Dedifferentiated amniotic fluid mesenchymal stem cell (primary cell): ENCODE results near the gene HMGA1.
A peak's percentile ranks its signal among the peaks of the same experiment; 100 is the strongest.

ENCODE experiments used
- DNase-seq: peaks from one replicate; pipeline ENCODE4 v3.0.0-alpha.2; 2016; ENCODE audit errors: extremely low spot score

Gene HMGA1

GRCh38 chr6:34223956-34224940 is 12.4 kb upstream of the HMGA1 start:
- DNase-seq = peak; percentile 84

DNA sequence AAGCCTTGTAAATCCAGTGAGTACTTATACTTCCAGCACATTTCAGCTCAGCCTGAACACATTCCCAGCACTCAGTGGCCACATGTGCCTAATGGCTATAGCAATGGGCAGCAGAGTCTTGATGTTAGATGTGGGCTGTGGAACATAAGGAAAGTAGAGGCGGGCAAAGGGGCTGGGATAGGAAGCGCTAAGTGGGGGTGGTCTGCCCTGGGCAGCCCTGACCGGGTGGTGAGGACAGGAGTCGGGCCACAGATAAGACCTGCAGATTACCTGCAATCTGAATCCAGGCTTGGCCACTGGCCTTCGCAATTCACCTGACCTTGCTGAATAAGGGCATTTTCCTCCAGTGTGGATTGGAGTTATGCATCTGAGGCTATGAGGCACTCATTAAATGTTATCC is 11.1 kb upstream of the HMGA1 start:
- no peak for DNase-seq

- no peak for DNase-seq
These were observed 10.6 kb upstream of the HMGA1 start for GRCh38 chr6:34226066-34226465.

DNA sequence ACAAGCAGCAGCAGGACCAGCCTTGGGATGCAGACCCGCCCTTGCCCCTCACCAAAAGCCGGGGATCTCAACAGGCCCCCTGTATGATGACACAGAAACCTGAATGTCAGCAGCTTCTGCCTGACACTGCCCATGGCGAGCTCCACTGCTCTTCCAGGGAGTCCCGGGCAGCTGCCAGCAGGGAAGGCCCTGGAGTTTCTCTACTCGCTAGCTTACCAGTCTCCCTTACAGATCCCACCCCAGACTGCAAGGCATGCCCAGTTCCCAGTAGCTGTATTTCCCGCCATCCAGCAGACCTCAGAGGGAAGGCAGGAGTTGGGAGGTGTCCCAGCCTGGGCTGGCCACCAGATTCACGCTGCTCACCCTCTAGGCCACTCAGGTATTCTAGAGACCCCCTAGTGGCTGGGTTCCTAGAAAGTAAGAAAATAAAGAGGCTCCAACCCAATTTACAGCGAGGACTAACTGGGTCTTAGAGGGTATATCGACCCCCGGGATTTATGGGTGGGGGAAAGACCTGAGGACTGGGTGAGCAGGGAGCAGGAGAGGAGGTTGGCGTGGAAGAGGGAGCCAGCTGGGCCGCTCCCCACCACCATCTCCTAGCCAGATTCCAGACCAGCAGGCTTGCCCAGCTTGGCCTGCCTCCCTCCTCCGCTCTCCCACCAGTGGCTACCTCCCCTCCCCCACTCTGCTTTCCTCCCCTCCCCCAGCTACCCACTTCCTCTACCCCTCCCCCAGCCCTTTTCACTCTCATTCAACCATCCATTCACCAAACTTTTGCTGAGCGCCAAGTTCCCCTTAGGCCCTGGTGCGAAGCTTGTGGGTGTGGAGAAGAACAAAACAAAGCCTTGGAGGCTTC is 9.7 kb upstream of the HMGA1 start:
- DNase-seq = no peak

DNA sequence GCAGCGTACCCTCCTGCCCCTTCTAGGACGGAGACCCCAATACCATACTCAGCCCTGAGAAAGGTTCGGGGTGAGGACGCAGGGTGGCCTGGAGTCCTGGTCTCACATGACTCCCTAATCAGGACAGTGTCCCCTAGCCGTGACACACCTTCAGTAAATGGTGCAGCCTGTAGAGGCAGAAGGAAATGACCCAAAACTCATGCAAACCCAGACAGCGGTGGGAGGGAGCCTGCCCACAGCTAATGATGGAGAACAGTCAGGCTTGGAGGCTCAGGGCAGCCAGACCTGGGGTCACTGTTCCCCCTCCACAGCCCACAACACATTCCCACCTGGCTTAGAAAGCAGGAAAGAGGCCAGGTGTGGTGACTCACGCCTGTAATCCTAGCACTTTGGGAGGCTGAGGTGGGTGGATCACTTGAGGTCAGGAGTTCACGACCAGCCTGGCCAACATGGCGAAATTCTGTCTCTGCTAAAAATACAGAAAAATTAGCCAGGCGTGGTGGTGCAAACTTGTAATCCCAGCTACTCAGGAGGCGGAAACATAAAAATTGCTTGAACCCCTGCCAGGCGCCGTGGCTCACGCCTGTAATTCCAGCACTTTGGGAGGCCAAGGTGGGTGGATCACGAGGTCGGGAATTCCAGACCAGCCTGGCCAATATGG is 8.8 kb upstream of the HMGA1 start:
- no peak for DNase-seq

DNA sequence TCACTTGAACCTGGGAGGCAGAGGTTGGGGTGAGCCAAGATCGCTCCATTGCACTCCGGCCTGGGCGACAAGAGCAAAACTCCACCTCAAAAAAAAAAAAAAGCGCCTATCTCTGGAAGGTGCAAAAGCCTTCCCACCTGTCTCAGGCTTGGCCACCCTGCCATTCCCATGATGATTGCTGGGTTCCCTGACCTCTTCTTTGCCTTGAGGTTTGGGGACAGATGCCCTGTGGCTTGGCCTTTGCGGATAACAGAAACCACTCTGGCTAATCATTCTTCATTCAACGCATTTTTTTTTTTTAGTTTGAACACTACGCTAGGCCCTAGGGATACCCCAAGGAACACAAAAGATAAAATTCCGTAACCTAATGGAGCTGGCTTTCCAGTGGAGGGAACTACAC is 6.8 kb upstream of the HMGA1 start:
- DNase-seq = no peak

DNA sequence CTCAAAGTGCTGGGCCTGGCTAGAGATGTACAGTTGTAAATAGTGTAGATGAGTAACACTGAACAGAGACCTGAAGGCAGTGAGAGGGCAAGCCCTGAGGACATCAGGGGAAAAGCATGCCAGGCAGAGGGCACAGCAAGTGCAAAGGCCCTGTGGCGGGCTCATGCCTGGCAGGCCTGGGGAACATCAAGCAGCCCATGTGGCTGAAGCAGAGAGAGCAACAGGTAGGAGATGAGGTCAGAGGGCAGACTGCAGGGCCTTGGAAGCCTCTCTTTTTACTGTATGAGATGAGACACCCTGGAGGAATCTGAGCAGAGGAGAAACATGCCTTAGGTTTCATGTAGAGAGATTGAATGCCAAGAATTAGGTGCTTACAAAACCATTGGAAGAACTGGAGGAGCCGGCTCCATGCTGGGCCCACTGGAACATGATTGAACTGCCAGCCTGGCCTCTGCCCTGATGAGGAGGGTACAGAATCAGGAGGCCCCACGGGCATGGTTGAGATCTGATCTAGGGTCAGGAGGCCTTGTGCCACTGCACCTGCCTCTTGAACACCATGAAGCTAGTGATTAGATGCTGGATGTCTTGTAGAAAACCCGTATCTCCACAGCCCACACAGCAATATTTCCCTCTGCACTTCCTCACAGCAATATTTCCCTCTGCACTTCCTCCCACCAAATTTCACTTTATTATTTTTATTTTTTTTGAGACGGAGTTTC is 5.9 kb upstream of the HMGA1 start:
- no peak for DNase-seq

- DNase-seq = no peak
These were observed 4.9 kb upstream of the HMGA1 start for GRCh38 chr6:34231566-34232336.

DNA sequence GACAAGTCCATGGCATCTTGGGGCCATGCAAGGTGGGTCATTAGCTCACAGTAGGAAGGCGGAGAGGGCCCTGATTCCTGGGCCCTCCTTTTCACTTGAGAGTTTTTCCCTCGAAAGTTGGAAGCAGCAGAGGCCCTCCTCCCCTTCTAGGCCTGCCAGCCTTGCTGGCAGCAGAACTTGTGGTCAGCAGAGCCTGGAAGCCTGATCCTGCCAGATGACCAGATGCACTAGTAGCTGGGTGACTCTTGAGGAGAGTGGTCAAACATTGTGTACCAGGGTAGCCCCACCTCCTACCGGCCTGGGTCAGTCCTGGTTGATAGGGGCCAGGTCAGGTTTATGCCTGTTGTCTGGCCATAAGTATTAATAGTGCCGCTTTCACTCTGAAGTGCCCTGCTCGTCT is 3.8 kb upstream of the HMGA1 start:
- DNase-seq = no peak

- DNase-seq = no peak
These were observed 2.8 kb upstream of the HMGA1 start for GRCh38 chr6:34233867-34234266.

- DNase-seq = no peak
These were observed 1.9 kb upstream of the HMGA1 start for GRCh38 chr6:34234667-34235306.

GRCh38 chr6:34235307-34236130 is 1.2 kb upstream of the HMGA1 start:
- peak; percentile 38 for DNase-seq

DNA sequence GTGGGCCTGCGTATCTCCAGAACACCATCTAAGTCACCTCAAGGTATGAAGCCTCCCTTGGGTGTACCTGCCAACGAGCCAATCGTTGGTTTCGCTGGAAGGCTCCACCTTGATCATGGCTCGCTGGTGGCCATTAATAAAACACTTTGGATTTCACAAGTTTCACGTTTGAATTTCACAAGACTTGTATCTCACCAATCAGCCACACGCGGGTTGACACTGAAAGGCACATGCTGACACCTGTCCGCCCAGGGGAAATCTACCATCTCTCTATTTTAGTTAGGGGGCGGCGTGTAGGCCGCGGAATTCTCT is 586 bp upstream of the HMGA1 start:
- DNase-seq = no peak

- no peak for DNase-seq
These were observed 646 bp downstream of the HMGA1 start for GRCh38 chr6:34237316-34237721.

DNA sequence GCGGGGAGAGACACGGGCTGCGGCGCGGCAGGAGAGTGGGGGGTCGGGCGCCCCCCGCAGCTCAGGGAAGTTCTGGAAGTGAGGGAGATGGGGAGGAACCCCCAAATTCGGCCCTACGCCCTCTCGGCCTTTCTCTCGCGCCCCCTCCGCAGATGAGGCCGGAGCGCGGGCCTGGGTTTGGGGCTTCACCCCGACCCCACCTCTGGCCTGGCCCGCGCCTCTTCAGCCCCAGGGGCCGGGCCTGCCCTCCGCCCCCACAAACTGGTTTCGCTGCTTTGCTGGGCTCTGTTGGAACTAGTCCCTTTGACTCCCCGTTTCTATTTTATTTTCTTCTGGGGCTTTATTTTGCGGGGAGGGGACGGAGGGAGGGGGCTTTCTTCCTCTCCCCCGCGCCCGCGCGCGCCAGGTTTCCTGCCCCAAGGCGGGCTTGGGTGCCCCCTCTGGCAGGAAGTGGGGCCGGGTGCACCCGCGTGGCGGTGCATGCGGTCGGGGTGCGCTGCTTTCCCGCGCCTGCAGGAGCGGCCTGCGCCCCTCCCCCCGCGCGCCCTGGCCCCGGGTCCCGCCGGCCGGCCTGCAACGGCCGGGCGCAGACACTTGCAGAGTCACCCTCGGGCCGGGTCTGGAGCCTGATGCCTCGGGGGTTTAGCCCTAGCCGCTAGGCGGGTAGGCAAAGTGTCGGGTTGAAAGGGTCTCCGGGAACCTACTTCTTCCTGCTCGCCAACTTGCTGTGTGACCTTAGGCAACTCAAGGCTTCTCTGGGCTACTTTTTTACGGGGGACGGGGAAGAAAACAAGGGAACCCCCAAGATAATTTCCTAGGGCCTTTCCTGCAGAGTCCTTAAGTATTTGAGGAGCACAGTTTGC is 1.3 kb downstream of the HMGA1 start:
- DNase-seq = no peak

GRCh38 chr6:34238585-34239499 is 2.2 kb downstream of the HMGA1 start:
- DNase-seq = no peak

DNA sequence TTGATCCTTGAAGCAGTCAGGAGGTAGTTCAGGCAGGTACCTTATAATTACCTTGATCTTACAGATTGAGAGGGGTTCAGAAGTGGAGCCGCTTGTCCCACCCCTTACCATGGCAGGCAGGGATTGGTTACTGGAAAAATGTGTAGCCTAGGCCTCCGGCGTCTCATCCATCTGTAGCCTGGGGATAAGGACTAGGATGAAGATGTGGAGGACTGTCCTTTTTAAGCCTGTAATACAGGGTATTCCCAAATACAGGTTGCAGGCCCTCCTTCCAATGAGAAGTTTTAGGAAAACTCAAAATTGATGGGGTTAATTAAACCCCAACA is 2.8 kb downstream of the HMGA1 start:
- DNase-seq = no peak

DNA sequence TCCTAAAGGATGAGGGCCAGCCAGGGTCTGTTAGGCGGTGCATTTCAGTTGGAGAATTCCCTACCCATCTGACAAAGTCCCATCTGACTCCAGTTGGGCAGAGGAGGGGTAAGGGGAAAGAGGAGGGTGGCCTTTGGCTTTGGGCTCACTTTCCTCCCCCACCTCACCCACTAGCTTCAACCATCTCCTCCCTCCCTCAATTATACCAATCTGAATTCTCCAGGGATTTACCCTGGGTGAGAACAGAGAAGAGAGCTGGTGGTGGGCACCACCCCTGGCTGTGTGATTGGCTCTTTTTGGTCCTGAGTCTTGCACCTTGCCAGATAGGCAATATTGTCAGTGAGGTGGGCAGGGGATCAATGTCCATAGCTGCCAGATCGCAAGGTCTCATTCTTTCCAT is 3.2 kb downstream of the HMGA1 start:
- no peak for DNase-seq
